ENCODE measurements around the gene DTX2.

- TF ChIP-seq CTCF (IDR thresholded peaks at IDR 0.05 in 4 of 5, conservative IDR thresholded peaks at IDR 0.05 in 1 of 5) (no peak), POLR2A (IDR thresholded peaks at IDR 0.05) (no peak)
These were observed 43.9 kb downstream of the DTX2 start for GRCh38 chr7:76505168-76506080.
